ENCODE data around the gene RGS1. TPM values are rescaled to one million over a fixed set of nuclear protein-coding genes. Genes with fewer than 3 reads are reported as not detected.

The RGS1 gene
- total RNA-seq = 10 to 100 TPM in 1 of 9 donors, 1 to 10 TPM in 3, under 1 TPM in 4, not detected in 1; 0.28 to 20.4 (median 0.98) TPM
- polyA plus RNA-seq = 1 to 10 TPM in 1 of 2 donors, under 1 TPM in 1; 0.91 to 6.3 TPM
- long read RNA-seq, donor 1 = 0 reads
- long read RNA-seq, donor 2 = 0 reads
- long read RNA-seq, donor 3 = 0 reads

GRCh38 chr1:192575499-192576189 is at the start of gene RGS1:
Gene RGS1, plus strand, starts transcription at chr1:192575773. Its CDS starts 20 bp downstream, at chr1:192575793.
- intact Hi-C loops (cut with DNase I) = no loop called here
- peaks cover 0 to 7% (median 0%) of the 10 kb centered on the region in 12 donors for H3K9me3 ChIP-seq
- H3K36me3 ChIP-seq = no peaks in the 10 kb centered on the region
- TF ChIP-seq POLR2A (IDR thresholded peaks at IDR 0.05) = no peak
- no peak for TF ChIP-seq CTCF (IDR thresholded peaks at IDR 0.05)
- ATAC-seq (peak; percentile 42 to 69 (median 55)), DNase-seq (peak in 2 of 5 donors; percentile 21 to 57)
- peaks cover 0 to 20% (median 0%) of the 10 kb centered on the region in 12 donors for H3K4me1 ChIP-seq
- no peaks in the 10 kb centered on the region for H3K27me3 ChIP-seq
- WGBS, 4 donors = 58 to 75% (median 70%) methylated on average over 7 of the region's 7 CpGs
- peak within 1 kb of the TSS in 2 of 12 donors; percentile 47 to 71 for H3K27ac ChIP-seq
- peak within 1 kb of the TSS in 2 of 12 donors; percentile 17 to 45 for H3K4me3 ChIP-seq

GRCh38 chr1:192527111-192527795 is 48.3 kb upstream of the RGS1 start:
- Histone ChIP-seq H3K27ac (no peak overlapping the region), H3K9me3 (no peaks in the 10 kb centered on the region), H3K4me3 (no peak overlapping the region), H3K36me3 (no peaks in the 10 kb centered on the region), H3K27me3 (no peaks in the 10 kb centered on the region), H3K4me1 (peaks cover 0 to 24% (median 5%) of the 10 kb centered on the region in 12 donors)
- ATAC-seq = no peak
- 85 to 88% (median 87%) methylated on average over 5 of the region's 5 CpGs for WGBS, 4 donors
- intact Hi-C loops (cut with DNase I) = no loop called here
- DNase-seq = no peak
- TF ChIP-seq CTCF (IDR thresholded peaks at IDR 0.05) (no peak), POLR2A (IDR thresholded peaks at IDR 0.05) (no peak)

- Histone ChIP-seq H3K36me3 (no peaks in the 10 kb centered on the region), H3K9me3 (peaks cover 0 to 4% (median 0%) of the 10 kb centered on the region in 12 donors), H3K4me3 (no peak overlapping the region), H3K4me1 (peaks cover 0 to 24% (median 5%) of the 10 kb centered on the region in 12 donors), H3K27me3 (no peaks in the 10 kb centered on the region), H3K27ac (no peak overlapping the region)
- TF ChIP-seq CTCF (IDR thresholded peaks at IDR 0.05) (no peak), POLR2A (IDR thresholded peaks at IDR 0.05) (no peak)
- ATAC-seq (no peak), DNase-seq (no peak)
- intact Hi-C loops (cut with DNase I) = no loop called here
Observed at GRCh38 chr1:192527950-192528349, 47.6 kb upstream of the RGS1 start.
